Superior temporal gyrus (tissue), 1 donor: ENCODE measurements around the gene AGAP1.
"Not testable (repeated sequence)": the region's sequence is repeated elsewhere in the genome, so short reads cannot be mapped to it uniquely, and the experiment has no call there.

Experiments used
- DNase-seq: peaks from one replicate; pipeline ENCODE4 v3.0.0-alpha.2; 2016; ENCODE audit errors: extremely low spot score

The AGAP1 gene

GRCh38 chr2:236124182-236124893 lies 630.5 kb downstream of the AGAP1 start:
- no peak for DNase-seq

- DNase-seq: no peak
Measured at GRCh38 chr2:236125541-236125940, 631.7 kb downstream of the AGAP1 start.

GRCh38 chr2:236127010-236127409 lies 633.2 kb downstream of the AGAP1 start:
- DNase-seq: no peak

- no peak for DNase-seq
Measured at GRCh38 chr2:236128321-236128720, 634.5 kb downstream of the AGAP1 start.

DNA sequence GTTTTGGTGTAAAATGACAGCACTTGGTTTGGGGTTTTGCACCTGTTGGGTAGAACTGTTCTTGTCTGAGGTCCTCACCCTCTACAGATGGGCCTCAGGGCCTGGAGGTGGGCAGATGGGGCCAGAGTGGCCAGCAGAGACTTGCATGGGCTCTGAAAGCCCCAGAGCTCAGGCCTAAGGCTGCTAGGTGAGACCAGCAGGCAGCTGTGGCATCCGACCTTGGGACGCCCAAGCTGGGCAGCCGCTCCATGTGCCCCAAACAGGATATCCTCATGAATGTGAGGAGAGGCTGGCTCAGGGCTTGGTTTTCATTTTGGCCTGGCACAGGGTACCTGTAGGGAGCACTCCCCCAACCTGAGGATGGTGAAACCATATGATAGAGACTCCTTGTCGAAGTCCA lies 636.1 kb downstream of the AGAP1 start:
- DNase-seq: no peak

DNA sequence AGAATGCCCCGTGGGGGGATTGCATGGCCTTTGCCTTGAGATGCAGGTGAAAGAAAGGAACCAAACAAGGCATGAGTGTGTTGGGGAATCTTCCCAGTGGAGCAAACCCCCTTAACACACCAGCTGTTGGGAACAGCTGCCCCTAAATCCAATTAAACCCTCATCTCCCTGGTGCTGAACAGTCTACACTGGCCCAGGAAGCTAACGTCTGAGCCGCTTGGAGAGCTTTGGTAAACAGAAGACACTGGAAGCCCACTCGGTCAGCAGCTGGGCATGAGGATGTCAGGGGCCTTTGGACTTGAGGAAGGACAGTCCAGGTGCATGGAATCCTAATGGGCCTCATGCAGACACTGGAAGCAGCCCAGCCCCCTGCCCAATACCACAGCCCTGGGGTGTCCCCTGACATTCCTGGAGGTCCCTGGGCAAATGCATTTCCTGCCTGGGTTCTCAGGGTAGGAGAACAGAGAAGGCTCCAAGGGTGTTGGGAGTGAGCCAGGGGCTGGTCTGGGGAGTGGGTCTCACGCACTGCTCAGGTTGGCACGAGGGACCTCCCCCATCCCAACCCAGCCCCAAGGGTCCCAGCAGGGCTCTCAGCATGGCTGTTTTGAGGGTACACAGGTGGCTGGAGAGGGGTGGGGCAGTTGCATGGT lies 636.6 kb downstream of the AGAP1 start:
- no peak for DNase-seq

DNA sequence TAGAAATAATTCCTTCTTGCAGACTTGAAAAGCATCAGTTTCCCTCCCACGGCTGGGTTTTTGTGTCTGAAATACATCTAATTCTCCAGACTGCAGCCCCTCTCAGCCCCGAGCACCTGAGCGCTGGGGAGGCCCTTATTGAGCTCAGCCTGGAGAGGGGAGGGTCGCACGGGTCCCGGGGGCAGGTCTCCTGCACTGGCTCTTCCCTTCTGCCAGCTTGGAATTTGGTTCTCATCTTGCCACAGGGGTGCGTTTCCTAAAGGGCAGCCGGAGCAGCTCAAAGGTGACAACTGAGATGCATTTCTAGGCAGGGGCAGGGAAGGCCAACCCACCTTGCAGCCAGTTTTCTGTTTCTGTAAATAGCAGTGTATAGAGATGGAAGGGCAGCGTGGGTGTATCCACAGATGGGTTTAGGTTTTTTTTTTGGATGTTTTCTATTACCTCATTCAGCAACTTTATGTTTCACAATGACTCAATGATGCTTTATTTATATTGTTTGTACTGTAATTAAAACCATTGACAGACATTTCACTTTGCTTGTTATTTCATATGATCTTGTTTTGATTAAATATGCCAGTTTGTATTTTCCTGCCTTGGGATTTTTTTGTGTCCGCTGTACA lies 637.3 kb downstream of the AGAP1 start:
- no peak for DNase-seq

DNA sequence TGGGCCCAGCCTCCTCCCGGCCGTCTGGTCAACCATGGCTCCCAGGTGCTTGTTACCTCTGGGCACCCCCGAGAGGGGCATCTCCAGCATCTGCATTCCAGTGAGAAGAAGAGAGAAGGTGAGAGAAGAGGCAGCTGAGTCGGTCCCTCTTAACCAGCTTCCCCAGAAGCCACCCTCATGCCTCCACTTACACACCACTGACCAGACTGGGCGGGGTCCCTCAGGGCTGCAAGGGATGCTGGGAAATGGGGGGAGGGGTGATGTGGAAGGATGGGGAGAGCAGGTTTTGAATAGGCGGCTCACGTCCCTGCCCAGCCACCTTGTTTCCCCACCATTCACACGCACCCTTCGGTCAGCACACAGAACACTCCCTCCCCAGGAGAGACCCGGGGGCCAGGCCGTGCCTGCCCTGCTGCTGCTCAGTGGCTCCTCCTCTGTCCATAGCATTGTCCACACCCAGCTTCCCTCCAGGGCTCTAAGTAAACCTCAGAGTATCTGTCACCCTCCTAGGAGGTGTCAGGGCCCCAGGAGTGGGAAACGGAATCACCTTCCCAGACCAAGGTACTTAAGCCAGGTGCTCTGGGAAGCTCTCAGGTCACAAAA lies 639.7 kb downstream of the AGAP1 start:
- no peak for DNase-seq

- peak; percentile 36 for DNase-seq
Measured at GRCh38 chr2:236136538-236136937, 642.7 kb downstream of the AGAP1 start.

DNA sequence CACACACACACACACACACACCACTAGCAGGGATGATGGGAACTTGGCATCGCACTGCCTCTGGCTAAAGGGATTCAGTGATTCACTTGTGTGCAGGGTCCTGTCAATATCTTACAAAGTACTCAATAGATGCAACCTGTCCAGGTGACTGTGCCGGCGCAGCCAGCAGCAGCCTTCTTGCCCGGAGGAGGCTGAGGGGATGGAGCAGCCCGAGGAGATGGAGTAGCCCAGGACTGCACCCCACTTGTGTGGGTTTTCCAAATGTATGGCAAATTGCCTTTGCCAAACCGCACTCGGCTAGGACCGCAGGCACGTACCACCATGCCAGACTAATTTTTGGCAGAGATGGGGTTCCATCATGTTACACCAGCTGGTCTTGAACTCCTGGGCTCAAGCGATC lies 643.2 kb downstream of the AGAP1 start:
- DNase-seq: no peak

GRCh38 chr2:236141616-236142015 lies 647.8 kb downstream of the AGAP1 start:
- DNase-seq: not testable (repeated sequence)

DNA sequence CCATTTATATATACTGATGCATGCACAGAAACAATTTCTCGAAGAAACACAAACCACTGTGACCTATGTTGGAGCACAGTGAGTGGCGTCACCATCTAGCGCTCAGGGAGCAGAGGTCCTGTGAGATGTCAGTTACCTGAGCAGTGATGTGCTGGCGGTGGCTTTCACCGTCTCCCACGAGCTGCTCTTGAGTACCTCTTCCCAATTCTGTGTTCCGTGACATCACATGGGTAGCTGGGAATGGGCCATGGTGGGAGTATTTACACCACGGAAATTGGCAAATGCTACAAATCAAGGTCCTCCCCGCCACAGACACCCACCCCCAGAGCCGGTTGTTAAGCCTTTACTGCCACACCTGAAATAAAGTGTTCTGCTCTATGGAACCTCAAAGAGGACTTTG lies 650.0 kb downstream of the AGAP1 start:
- DNase-seq: no peak

GRCh38 chr2:236146436-236146835 lies 652.6 kb downstream of the AGAP1 start:
- DNase-seq: no peak

DNA sequence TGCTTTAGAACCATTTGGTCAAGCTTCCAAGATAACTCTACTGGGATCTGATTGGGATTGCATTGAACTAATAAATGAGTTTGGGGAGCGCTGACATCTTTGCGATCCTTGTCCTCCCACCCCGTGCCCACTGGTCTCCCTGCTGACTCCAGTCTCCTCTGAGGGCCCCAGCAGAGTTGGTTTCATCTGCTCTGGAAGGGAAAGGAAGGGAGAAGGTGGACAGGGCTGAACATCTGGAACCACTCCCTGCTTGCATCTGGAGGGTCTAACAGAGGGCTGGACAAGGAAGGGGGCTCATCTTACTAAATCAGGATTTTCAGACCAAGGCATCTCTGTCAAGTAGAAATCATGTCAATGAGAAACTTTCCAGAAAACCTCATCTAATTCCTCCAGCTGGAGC lies 661.6 kb downstream of the AGAP1 start:
- no peak for DNase-seq

DNA sequence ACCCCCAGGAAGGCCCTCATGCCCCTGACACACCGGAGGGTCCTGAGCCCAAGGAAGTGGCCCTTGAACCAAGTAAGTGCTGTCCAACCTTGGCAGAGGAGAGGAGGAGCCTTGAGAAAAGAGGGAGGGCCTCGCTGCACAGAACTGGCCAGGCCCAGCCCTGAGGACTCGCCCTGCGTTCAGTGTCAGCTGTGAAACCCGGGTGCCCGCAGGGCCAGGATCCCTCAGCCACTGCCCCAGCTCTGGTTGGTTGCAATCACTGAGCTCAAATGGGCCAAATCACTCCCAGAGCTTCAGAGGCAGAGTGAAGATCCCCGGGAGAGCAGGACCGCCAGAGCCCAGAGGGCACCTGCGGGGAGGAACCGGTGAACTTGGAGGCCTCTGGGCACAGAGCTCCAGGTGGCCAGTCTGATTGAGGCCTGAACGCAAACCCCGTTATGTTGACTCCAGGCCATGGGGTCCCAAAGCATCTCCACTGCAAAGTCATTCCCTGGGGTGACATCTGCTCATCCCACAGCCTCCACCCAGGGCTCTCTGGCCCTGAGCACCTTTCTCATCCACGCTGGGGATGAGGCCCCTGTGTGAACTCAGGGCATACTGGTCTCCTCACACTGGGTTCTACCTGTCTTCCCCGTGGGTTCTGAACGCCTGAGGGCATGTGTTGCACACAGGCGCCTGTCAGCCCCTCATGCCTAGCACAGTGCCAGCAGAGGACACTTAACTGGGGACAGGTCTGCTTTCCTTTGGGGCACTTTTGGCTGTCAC lies 662.4 kb downstream of the AGAP1 start:
- DNase-seq: no peak

GRCh38 chr2:236156860-236157194 lies 663.0 kb downstream of the AGAP1 start:
- no peak for DNase-seq

GRCh38 chr2:236157366-236157765 lies 663.5 kb downstream of the AGAP1 start:
- DNase-seq: no peak

- no peak for DNase-seq
Measured at GRCh38 chr2:236157815-236158498, 664.1 kb downstream of the AGAP1 start.

- no peak for DNase-seq
Measured at GRCh38 chr2:236158969-236159777, 665.3 kb downstream of the AGAP1 start.

- DNase-seq: no peak
Measured at GRCh38 chr2:236159778-236160170, 665.9 kb downstream of the AGAP1 start.
